Posterior cingulate gyrus (tissue), 11 donors: Measurements from ENCODE around the gene ARTN.

Experiments used
- DNase-seq, 10 donors: peaks; one replicate each; pipeline versions ENCODE4 v3.0.0 to v3.0.0-alpha.2; 2020 to 2021; ENCODE audit warnings: mixed read lengths in 3 of 10
- intact Hi-C: fragments of 100-400 bp; cut with DNase I; formaldehyde crosslinking; loops from one replicate; pipeline ENCODE4 v1.15.1; 2023

ARTN gene

GRCh38 chr1:43968348-43968948, 34.8 kb downstream of the ARTN start:
- peak in 1 of 10 donors; percentile 24 for DNase-seq
- intact Hi-C loops, result no loop called here

GRCh38 chr1:43969416-43969745, 35.8 kb downstream of the ARTN start:
- DNase-seq, result peak in 1 of 10 donors; percentile 66
- intact Hi-C loops, result no loop called here

- intact Hi-C loops, result no loop called here
- DNase-seq, result peak; percentile 97 to 99 (median 98)
These were observed 36.3 kb downstream of the ARTN start, which contains the start of gene DPH2 for GRCh38 chr1:43969746-43970466. DPH2 (plus strand) TSS chr1:43970010; CDS start chr1:43970176, 166 bp downstream.

DNA sequence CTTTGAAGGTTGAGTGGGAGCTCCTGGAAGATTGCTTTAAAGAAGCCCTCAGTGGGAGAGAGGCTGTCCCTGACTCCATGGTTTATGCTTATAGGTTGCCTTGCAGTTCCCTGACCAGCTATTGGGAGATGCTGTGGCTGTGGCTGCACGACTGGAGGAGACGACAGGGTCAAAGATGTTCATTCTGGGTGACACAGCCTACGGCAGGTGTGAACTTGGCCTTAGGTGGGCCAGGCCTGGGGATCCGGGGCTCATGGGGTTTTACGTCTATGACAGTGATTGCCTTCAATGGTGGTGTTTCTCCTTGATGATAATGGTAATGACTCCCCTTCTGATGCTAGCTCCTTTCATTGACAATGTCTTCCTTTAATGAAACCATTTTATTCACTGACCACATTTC, 36.9 kb downstream of the ARTN start:
- peak in 2 of 10 donors; percentile 50 to 67 for DNase-seq
- intact Hi-C loops, result no loop called here

GRCh38 chr1:43970911-43971310, 37.3 kb downstream of the ARTN start:
- intact Hi-C loops, result no loop called here
- DNase-seq, result peak in 3 of 10 donors; percentile 24 to 78 (median 59)

- intact Hi-C loops, result no loop called here
- peak in 3 of 10 donors; percentile 39 to 72 (median 63) for DNase-seq
These were observed 37.9 kb downstream of the ARTN start for GRCh38 chr1:43971336-43971980.

DNA sequence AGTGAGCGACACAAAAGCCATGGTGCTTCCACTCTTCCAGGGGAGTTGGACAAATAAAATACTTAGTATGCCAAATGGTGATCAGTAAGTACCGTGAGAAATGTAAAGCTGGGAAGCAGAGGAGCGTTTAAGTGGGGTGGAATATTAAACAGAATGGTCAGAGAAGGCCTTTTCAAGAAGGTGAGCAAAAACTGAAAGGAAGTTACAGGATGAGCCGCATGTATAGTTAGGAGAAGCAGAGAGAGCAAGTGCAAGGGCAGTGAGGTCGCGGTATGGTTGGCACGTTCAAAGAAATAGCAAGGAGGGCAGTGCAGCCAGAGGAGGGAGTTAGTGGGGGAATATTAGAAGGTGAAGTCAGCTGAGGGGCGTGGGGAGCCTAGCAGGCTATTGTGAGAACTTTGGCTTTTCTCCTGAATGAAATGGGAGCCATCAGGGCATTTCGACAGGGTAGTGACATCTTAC, 40.4 kb downstream of the ARTN start:
- intact Hi-C loops, result loop anchor here (2.0 kb wide), 1 partner anchor 27 kb away; the partner anchor contains the start of gene IPO13

DNA sequence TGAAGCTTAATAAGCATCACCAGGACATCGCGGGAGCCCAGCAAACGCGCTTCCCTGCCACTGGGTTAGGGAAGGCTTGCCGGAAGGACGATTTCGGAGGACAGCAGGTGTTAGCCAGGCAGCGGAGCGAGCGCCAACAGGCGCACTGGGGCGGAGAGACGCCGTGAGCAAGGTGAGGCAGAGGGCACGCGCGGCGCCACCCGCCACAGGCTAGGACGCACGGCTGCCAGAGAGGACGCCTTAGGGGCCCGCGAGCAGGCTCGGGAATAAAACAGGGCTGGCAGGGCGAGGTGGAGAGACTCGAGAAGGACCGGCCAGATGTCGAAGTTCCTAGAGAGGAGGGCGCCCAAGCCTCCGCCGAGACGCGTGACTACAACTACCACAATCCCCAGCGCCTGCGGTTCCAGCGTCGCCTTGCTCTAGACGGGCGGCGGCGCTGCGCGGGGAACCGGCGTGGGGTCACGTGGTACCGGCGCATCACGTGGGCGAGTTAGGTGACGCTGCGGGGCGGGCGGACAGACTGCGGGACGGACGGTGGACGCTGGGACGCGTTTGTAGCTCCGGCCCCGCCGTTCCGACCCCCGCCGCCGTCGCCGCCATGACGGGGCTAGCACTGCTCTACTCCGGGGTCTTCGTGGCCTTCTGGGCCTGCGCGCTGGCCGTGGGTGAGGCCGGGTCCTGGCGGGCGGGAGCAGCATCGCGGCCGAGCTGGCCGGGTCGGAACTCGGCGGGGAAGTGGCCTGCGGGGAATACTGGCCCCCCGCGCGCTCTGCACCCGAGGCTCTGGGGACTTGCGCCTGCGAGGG, 41.0 kb downstream of the ARTN start, which contains the start of gene ATP6V0B:
ATP6V0B (plus strand) TSS at position 518 of the 806 bp plus-strand sequence; CDS start at position 599, 81 bp downstream.
- intact Hi-C loops, result loop anchor here (2.0 kb wide), 1 partner anchor 28 kb away; the partner anchor contains the start of gene IPO13
- DNase-seq, result peak; percentile 97 to 100 (median 99)

More for the DNA sequence above, 40.4 kb downstream of the ARTN start:
- DNase-seq, result peak in 1 of 10 donors; percentile 39

DNA sequence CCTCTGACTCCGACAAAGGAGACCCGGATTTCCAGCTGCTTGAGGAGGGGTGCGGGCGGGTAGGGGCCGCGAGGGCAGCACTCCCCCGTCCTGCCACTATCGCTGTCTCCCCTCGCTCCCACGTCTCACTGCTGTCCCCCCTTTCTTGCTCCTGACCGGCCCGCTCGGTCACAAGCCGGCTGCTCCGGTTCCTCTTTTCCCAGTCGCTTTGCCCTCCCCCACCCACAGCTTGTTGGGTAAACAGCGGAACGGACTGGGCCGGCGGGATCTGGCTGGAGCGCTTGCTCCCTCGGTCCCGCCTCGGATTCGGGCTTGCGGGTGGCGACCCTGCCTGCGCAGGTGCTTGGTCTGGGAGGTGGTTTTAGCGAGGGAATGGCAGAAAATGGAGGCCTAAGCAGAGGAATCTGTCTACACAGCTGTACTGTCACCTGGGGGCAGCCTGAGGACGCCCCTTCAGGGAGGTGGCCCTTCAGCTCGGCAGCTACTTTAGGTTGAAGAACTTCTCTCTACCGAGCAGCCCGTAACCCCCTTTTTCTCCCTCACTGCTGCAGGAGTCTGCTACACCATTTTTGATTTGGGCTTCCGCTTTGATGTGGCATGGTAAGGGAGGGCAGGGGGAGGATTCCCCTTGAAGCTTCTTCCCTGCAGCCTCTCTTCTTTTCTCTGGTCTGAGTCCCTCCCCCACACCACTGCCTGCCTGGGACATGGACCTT, 41.8 kb downstream of the ARTN start:
- intact Hi-C loops, result loop anchor here (2.0 kb wide), 1 partner anchor 29 kb away; the partner anchor contains the start of gene IPO13
- peak in 6 of 10 donors; percentile 46 to 88 (median 64) for DNase-seq

- intact Hi-C loops, result no loop called here
- peak in 2 of 10 donors; percentile 17 to 37 for DNase-seq
These were observed 42.4 kb downstream of the ARTN start for GRCh38 chr1:43976045-43976444.

DNA sequence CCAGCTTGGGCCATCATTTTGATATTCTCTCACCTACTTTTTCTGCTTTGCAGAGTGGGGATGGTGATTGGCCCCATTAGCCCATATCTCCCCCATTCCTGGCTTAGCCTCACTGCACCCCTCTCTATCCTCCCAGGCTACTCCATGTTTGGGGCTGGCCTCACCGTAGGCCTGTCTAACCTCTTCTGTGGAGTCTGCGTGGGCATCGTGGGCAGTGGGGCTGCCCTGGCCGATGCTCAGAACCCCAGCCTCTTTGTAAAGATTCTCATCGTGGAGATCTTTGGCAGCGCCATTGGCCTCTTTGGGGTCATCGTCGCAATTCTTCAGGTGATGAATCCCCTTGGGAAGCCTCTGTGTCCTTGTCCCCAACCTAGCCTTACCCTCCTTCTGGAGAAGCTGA, 43.3 kb downstream of the ARTN start:
- intact Hi-C loops, result no loop called here
- DNase-seq, result peak in 1 of 10 donors; percentile 48

DNA sequence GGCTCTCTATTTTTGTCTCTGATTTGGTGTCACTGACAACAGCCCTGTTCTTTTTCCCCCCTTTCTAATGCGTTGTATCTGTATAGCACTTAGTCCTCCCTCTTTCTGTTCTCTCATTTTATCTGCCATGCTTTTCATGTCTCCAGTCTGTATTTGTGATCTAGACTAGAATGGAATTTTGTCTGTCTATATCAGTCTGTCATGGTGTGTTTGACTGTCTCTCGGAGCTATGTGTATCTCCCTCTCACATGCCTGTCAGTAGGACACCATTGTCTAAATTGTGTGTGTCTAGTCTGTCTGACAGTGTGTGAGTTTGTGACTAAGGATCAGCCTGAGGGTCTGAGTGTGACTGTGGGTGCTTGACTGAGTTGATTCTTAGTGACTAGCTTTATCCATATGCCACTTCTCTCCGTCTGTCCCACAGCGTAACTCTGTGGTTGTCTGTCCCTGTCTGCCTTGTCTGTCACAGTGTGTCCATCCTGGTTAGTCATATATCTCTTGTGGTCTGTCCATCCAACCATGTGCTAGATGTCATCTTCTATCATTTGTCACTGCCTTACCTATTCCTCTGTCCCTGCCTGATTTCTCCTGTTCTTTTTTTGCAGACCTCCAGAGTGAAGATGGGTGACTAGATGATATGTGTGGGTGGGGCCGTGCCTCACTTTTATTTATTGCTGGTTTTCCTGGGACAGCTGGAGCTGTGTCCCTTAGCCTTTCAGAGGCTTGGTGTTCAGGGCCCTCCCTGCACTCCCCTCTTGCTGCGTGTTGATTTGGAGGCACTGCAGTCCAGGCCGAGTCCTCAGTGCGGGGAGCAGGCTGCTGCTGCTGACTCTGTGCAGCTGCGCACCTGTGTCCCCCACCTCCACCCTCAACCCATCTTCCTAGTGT, 44.0 kb downstream of the ARTN start:
- intact Hi-C loops, result no loop called here
- DNase-seq, result peak in 2 of 10 donors; percentile 38 to 40

DNA sequence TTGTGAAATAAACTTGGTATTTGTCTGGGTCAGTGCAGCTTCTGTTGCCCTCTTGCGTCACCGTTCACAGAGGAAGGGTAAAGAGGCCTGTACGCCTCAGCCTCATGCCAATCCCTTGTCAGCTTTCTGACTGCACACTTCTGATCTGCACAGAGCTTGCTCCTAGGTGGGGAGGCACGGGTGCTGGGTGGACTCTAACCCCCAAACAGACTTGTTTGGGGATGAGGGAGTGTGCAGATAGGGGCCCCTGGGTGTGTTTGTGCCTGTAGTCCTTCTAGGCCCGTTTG, 44.6 kb downstream of the ARTN start:
- intact Hi-C loops, result no loop called here
- DNase-seq, result peak in 2 of 10 donors; percentile 45 to 62

DNA sequence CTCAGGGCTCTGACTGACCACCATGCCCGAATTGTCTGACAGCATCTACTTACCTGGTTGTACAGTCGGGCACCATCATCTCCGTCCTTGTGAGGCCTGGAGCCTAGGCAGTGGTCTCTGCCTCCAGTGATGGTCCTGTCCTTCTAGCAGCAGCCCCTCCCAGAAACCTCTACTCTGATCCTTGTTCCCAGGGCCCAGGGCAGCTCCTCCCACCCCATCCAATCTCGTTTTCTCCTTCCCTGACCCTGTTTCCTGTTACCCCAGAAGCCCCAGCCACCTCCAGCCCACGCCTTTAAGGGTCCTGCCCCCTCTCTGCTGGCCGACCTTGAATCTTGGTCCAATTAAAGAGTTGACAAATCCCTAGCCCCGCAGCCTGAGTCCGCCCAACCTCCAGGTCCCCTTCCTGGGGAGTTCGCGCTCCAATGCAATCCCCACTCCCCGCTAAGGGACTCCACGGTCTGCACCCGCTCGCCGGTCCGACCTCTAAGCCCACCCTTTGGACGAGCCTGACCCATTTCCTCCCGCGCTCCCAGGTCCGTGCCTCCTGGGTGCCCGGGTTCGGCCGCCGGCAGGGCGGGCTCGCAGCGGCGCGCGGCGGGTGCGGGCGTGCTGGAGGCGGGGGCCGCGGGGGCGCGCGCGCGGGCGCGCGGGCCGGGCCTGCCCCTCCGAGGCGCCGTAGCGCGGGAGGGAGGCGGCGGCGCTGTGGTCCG, 45.1 kb downstream of the ARTN start, which contains the start of gene B4GALT2:
B4GALT2 (plus strand) TSS at position 660 of the 710 bp plus-strand sequence. CDS start 1,951 bp downstream, outside the sequence.
- intact Hi-C loops, result no loop called here
- DNase-seq, result peak in 8 of 10 donors; percentile 45 to 93 (median 66)

DNA sequence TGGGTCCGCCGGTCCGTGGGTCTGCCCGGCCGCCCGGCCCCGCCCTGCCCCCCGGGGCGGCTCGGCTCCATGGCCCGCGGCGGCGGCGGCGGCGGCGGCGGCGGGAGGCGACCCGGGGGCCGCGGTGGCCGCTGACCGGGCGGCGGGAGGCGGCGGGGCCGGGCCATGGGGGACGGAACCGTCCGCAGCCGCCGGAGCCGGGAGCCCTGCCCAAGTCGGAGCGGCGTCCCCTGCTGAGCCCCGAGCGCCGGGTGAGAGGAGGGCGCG, 45.6 kb downstream of the ARTN start:
- no peak for DNase-seq
- intact Hi-C loops, result no loop called here

DNA sequence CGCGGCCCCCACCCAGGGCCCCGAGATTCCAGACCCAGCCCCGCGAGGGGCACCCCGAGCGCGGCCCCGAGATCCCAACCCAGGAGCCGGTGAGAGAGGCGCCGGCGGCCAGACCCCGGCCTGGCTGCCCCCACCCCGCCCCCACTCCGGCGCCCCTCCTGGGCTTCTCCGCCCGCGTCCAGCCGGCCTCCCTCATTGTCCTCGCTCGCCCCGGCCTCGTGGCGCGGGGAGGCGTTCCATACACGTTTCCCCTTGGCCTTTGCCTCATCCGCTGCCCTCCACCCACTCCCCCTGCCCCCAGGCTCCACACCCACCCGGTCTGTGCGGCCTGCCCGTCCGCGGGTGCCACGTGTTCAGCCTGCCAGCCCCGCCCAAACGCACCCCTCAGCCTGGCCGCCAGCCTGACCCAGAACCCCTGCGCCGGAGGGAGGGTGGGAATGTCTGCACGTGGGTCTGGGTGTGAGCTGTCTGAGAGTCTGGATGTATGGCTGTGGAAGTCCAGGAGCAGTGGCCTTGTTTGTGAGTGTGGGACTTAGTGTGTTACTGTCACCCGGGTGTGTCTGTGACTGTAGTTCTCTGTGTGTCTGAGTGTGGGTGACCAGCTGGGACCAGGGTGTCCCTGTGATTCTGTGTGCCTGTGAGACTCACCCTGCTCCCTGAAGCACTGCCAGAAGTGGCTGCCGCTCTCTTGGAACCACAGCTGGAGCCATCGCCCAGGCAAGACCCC, 46.1 kb downstream of the ARTN start:
- DNase-seq, result peak in 5 of 10 donors; percentile 35 to 89 (median 84)
- intact Hi-C loops, result no loop called here
